Endothelial cell (in vitro differentiated cells): ENCODE results near the gene SDHAF3. TPM values are rescaled to one million over a fixed set of nuclear protein-coding genes. Genes with fewer than 3 reads are reported as not detected.

Source experiments
- DNase-seq: peaks from one replicate; pipeline ENCODE4 v3.0.0; 2021; ENCODE audit warnings: low spot score
- H3K27ac Mint-ChIP-seq: one replicate; pipeline ENCODE4 v1.8.0; 2021; ENCODE audit warnings: mixed read lengths, inconsistent platforms; ENCODE audit not compliant: unreplicated experiment
- H3K27me3 Mint-ChIP-seq: one replicate; pipeline ENCODE4 v1.8.0; 2021; ENCODE audit warnings: mild to moderate bottlenecking, moderate library complexity, mixed read lengths, inconsistent platforms; ENCODE audit not compliant: unreplicated experiment
- H3K36me3 Mint-ChIP-seq: one replicate; pipeline ENCODE4 v1.8.0; 2021; ENCODE audit warnings: mild to moderate bottlenecking, low read depth, mixed read lengths, inconsistent platforms; ENCODE audit not compliant: unreplicated experiment
- H3K4me1 Mint-ChIP-seq: one replicate; pipeline ENCODE4 v1.8.0; 2021; ENCODE audit warnings: mild to moderate bottlenecking, mixed read lengths, inconsistent platforms; ENCODE audit not compliant: unreplicated experiment
- H3K4me3 Mint-ChIP-seq: one replicate; pipeline ENCODE4 v1.8.0; 2021; ENCODE audit warnings: mild to moderate bottlenecking, mixed read lengths, inconsistent platforms; ENCODE audit not compliant: unreplicated experiment
- H3K9me3 Mint-ChIP-seq: one replicate; pipeline ENCODE4 v1.8.0; 2021; ENCODE audit warnings: mixed read lengths, inconsistent platforms; ENCODE audit not compliant: unreplicated experiment
- total RNA-seq: library from RNA; stranded (reverse); fragmentation: NEBNext Ultra II Directional; extraction: Animal tissue kit (Norgen Biotek cat#: 25700); gene quantifications from one replicate; pipeline ENCODE4 v1.2.1, GENCODE V29; 2021; ENCODE audit not compliant: unreplicated experiment
- TF ChIP-seq, protein P1 (sequence below): fragments of 200-600 bp; sonication (generic); IDR thresholded peaks from one replicate; pipeline ENCODE4 v1.5.0; 2021; ENCODE audit warnings: antibody characterized with exemption; ENCODE audit not compliant: unreplicated experiment

The SDHAF3 gene
- total RNA-seq, 1 donor from 2014 or later: 6.7 TPM

DNA sequence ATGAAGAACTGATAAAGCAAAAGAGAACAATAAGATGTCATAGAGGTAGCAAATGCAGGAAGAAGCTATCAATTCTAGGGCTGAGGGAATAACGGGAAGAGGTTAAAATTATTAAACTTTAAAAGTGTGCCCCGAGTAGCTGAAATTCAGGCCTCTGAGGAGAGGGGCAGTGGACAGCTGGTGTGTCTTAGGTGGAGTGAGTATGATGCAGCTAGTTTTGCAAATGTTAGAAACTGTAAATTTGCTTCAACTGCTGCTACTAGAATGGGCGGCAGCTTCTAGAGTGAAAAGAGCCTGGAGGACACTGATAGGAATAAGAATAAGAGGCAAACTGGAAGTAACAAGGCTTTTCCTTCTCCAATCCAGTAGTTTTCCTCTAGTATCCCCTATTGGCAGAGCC, 87.3 kb downstream of the SDHAF3 start:
- no peak overlapping the region for H3K27ac Mint-ChIP-seq
- TF ChIP-seq, protein P1, sequence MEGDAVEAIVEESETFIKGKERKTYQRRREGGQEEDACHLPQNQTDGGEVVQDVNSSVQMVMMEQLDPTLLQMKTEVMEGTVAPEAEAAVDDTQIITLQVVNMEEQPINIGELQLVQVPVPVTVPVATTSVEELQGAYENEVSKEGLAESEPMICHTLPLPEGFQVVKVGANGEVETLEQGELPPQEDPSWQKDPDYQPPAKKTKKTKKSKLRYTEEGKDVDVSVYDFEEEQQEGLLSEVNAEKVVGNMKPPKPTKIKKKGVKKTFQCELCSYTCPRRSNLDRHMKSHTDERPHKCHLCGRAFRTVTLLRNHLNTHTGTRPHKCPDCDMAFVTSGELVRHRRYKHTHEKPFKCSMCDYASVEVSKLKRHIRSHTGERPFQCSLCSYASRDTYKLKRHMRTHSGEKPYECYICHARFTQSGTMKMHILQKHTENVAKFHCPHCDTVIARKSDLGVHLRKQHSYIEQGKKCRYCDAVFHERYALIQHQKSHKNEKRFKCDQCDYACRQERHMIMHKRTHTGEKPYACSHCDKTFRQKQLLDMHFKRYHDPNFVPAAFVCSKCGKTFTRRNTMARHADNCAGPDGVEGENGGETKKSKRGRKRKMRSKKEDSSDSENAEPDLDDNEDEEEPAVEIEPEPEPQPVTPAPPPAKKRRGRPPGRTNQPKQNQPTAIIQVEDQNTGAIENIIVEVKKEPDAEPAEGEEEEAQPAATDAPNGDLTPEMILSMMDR: no peak
- H3K27me3 Mint-ChIP-seq: no peaks in the 10 kb centered on the region
- no peaks in the 10 kb centered on the region for H3K9me3 Mint-ChIP-seq
- no peak overlapping the region for H3K4me3 Mint-ChIP-seq
- no peaks in the 10 kb centered on the region for H3K36me3 Mint-ChIP-seq
- H3K4me1 Mint-ChIP-seq: no peaks in the 10 kb centered on the region
- DNase-seq: no peak

DNA sequence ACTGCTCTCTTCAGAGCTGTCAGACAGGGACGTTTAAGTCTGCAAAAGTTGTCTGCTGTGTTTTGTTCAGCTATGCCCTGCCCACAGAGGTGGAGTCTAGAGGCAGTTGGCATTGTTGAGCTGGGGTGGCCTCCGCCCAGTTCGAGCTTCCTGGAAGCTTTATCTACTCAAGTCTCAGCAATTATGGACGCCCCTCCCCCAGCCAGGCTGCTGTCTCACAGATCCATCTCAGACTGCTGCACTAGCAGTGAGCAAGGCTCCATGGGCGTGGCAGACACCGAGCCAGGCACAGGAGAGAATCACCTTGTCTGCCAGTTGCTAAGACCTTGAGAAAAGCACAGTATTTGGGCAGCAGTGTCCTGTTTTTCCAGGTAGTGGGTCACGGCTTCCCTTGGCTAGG, 98.1 kb downstream of the SDHAF3 start:
- no peak for DNase-seq
- H3K9me3 Mint-ChIP-seq: no peaks in the 10 kb centered on the region
- H3K27ac Mint-ChIP-seq: no peak overlapping the region
- TF ChIP-seq, protein P1: no peak
- no peaks in the 10 kb centered on the region for H3K27me3 Mint-ChIP-seq
- no peaks in the 10 kb centered on the region for H3K4me1 Mint-ChIP-seq
- no peak overlapping the region for H3K4me3 Mint-ChIP-seq
- no peaks in the 10 kb centered on the region for H3K36me3 Mint-ChIP-seq

DNA sequence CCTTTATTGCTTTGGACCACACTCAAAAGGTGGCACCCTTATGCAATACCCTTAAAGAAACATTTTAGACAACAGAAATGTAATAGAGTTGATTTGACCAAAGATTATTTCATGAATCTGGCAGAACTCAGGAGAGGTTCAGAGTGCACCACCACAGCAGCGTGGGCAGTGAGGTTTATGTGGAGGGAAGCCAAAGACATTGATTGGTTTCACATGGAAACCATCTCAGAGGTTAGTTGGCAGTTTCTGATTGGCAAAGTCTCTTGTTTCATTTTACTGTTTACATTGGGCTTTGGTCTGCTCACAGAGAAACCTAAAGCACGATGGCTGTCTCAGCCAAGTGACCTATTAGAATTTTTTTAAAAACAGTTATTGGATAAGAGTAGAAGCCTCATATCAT, 101.3 kb downstream of the SDHAF3 start:
- TF ChIP-seq, protein P1: no peak
- no peaks in the 10 kb centered on the region for H3K36me3 Mint-ChIP-seq
- no peak overlapping the region for H3K27ac Mint-ChIP-seq
- no peak for DNase-seq
- H3K4me1 Mint-ChIP-seq: no peaks in the 10 kb centered on the region
- no peaks in the 10 kb centered on the region for H3K9me3 Mint-ChIP-seq
- no peaks in the 10 kb centered on the region for H3K27me3 Mint-ChIP-seq
- no peak overlapping the region for H3K4me3 Mint-ChIP-seq

DNA sequence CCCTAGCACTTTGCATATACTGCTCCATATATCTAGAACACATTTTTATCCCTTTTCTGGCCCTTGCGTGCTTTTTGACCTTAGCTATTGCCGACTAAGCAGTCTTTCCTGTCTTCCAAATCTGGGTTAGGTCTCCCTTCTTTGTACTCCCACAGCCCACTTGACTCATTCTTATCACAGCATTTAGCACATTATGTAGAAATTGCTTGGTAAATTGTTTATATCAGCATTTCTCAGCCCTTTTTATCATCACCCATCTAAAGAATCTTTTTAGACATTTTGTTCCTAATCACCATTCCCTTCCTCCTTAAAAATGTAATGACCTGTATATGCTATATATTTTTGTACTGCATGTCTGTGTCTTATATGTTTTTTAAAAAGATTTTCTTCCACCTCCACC, 101.7 kb downstream of the SDHAF3 start:
- TF ChIP-seq, protein P1: no peak
- H3K36me3 Mint-ChIP-seq: no peaks in the 10 kb centered on the region
- H3K27ac Mint-ChIP-seq: no peak overlapping the region
- H3K9me3 Mint-ChIP-seq: no peaks in the 10 kb centered on the region
- no peaks in the 10 kb centered on the region for H3K4me1 Mint-ChIP-seq
- DNase-seq: no peak
- no peaks in the 10 kb centered on the region for H3K27me3 Mint-ChIP-seq
- no peak overlapping the region for H3K4me3 Mint-ChIP-seq

DNA sequence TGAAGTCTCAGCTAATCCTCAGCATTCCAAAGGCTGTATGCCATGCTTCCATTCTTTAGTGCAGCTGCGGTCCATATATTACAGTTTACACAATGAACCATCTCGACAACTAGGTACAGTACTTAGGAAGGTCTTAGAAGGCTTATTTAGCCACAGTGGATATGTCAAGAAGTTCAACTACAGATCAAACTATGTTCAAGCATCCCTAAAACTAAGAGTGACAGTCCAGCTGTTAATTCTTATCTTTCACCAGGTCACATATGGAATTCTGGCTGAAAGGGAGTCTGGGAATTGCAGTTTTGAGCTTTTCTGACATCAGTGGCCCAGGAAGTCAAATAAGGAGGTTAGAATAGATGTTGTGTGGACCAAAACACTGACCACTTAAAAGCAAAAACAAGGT, 106.8 kb downstream of the SDHAF3 start:
- H3K4me3 Mint-ChIP-seq: no peak overlapping the region
- H3K9me3 Mint-ChIP-seq: no peaks in the 10 kb centered on the region
- H3K4me1 Mint-ChIP-seq: no peaks in the 10 kb centered on the region
- no peak for DNase-seq
- TF ChIP-seq, protein P1: no peak
- H3K27ac Mint-ChIP-seq: no peak overlapping the region
- no peaks in the 10 kb centered on the region for H3K27me3 Mint-ChIP-seq
- H3K36me3 Mint-ChIP-seq: no peaks in the 10 kb centered on the region
